ENCODE results near the gene TBX1.
"Not testable (repeated sequence)": the region's sequence is repeated elsewhere in the genome, so short reads cannot be mapped to it uniquely, and the experiment has no call there.

The TBX1 gene

GRCh38 chr22:19723232-19723982 lies 37.2 kb upstream of the TBX1 start, which contains the start of gene GP1BB:
TSS of gene GP1BB (plus strand) at chr22:19723539. CDS start at chr22:19723570, 31 bp downstream.
- DNase-seq (ENCODE audit: low read depth): no peak

DNA sequence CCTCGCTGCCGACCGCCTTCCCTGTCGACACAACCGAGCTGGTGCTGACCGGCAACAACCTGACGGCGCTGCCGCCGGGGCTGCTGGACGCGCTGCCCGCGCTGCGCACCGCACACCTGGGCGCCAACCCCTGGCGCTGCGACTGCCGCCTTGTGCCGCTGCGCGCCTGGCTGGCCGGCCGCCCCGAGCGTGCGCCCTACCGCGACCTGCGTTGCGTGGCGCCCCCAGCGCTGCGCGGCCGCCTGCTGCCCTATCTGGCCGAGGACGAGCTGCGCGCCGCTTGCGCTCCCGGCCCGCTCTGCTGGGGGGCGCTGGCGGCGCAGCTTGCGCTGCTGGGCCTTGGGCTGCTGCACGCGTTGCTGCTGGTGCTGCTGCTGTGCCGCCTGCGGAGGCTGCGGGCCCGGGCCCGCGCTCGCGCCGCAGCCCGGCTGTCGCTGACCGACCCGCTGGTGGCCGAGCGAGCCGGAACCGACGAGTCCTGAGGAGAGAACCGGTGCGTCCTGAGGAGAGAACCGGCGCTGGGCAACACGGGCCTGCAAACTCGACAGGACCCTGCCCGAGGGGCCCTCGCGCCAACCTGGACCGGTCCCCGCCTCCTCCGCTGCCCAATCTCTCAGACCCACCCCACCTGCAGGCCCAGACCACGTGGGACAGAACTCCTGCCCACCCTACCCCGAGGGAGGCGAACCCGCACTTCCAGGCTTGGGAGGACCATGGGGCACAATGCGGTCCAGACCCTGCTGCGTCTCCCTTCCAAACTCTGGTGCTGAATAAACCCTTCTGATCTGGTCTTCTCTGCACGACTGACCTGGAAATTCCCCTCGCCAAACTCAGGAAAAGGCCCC lies 36.4 kb upstream of the TBX1 start:
- DNase-seq (ENCODE audit: low read depth): no peak

GRCh38 chr22:19724927-19725661 lies 35.5 kb upstream of the TBX1 start:
- DNase-seq (ENCODE audit: low read depth): no peak

DNA sequence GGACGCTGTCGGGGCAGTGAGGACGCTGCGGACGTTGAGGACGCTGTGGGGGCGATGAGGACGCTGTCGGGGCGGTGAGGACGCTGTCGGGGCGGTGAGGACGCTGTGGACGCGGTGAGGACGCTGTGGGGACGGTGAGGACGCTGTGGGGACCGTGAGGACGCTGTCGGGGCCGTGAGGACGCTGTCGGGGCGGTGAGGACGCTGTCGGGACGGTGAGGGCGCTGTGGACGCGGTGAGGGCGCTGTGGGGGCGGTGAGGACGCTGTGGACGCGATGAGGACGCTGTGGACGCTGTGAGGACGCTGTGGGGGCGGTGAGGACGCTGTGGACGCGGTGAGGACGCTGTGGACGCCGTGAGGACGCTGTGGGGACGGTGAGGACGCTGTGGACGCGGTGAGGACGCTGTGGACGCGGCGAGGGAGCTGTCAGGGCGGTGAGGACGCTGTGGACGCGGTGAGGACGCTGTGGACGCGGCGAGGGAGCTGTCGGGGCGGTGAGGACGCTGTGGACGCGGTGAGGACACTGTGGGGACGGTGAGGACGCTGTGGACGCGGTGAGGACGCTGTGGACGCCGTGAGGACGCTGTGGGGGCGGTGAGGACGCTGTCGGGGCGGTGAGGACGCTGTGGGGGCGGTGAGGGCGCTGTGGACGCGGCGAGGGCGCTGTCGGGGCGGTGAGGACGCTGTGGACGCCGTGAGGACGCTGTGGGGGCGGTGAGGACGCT lies 34.4 kb upstream of the TBX1 start:
- DNase-seq (ENCODE audit: low read depth): not testable (repeated sequence)

DNA sequence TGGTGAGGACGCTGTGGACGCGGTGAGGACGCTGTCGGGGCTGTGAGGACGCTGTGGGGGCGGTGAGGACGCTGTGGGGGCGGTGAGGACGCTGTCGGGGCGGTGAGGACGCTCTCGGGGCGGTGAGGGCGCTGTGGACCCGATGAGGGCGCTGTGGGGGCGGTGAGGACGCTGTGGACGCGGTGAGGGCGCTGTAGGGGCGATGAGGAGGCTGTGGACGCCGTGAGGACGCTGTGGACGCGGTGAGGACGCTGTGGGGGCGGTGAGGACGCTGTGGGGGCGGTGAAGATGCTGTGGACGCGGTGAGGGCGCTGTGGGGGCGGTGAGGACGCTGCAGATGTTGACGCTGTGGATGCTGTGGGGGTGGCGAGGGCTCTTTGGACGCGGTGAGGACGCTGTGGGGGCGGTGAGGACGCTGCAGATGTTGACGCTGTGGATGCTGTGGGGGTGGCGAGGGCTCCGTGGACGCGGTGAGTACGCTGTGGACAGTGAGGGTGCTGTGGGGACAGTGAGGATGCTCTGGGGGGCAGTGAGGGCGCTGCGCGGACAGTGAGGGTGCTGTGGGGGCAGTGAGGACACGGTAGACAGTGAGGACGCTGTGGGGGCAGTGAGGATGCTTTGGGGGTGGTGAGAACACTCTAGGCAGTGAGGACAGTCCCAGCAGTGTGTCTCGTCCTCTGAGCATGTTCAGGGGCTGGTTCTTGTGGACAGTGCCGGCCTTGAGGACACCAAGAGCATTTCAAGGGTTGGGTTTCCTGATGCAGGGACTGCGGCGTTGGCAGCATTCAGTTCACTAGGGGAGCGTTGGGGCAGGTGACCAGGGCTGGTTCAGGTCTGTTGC lies 33.0 kb upstream of the TBX1 start:
- no peak for DNase-seq (ENCODE audit: low read depth)

- DNase-seq (ENCODE audit: low read depth): no peak
These were observed 32.3 kb upstream of the TBX1 start for GRCh38 chr22:19728271-19728670.

GRCh38 chr22:19728836-19729235 lies 31.7 kb upstream of the TBX1 start:
- DNase-seq (ENCODE audit: low read depth): no peak

GRCh38 chr22:19729507-19729906 lies 31.1 kb upstream of the TBX1 start:
- DNase-seq (ENCODE audit: low read depth): no peak

DNA sequence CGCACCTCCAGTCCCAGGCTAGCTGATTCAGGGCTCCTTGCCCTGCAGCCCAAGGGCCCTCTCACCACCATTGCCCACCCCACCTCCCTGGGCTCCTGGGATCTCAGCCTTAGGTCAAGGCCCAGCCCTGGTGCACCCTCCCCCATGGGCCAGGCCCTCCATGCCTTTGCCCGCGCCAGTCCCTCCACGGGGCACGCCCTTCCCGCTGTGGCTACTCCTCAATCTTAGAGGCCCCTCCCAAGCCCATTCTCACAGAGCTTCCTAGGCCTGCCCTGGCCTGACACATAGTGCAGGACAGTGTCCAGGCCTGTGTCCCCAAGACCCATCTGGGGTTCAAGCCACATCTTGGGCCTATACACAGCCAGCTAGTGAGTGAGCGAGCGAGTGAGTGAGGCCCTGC lies 30.4 kb upstream of the TBX1 start:
- DNase-seq (ENCODE audit: low read depth): no peak

DNA sequence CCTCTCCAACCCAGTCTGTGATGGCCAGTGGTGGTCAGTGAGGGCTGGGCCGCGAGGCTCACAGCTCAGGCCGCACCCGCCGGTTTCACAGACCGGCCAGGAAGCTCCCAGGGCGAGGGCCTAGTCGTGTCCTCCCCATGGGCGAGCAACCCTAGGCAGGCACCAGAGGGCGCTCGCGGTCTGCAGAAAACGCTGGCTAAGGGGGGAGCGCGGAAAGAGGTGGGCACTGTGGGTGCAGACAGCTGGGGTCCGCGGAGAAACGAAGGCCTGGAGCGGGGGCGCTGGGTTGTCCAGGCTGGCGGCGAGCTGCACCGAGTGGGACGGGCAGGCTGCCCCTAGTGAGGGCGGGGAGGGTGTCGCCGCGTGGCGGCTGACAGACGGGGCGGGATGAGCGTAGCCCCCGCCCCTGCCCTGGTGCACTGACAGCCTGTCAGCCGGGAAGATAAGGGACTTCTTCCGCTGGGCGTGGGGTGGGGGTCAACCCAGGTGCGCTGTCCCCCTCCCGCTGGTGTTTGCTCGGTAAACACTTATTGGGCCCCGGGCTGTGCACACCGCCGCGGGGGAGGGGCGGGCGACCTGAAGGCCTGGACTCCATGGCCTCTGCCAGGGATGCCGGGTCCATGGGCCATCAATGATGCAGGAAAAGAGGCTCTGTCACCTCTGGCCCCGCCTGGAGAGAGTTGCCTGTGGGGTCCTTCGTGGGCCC lies 29.8 kb upstream of the TBX1 start:
- peak; percentile 42 for DNase-seq (ENCODE audit: low read depth)

DNA sequence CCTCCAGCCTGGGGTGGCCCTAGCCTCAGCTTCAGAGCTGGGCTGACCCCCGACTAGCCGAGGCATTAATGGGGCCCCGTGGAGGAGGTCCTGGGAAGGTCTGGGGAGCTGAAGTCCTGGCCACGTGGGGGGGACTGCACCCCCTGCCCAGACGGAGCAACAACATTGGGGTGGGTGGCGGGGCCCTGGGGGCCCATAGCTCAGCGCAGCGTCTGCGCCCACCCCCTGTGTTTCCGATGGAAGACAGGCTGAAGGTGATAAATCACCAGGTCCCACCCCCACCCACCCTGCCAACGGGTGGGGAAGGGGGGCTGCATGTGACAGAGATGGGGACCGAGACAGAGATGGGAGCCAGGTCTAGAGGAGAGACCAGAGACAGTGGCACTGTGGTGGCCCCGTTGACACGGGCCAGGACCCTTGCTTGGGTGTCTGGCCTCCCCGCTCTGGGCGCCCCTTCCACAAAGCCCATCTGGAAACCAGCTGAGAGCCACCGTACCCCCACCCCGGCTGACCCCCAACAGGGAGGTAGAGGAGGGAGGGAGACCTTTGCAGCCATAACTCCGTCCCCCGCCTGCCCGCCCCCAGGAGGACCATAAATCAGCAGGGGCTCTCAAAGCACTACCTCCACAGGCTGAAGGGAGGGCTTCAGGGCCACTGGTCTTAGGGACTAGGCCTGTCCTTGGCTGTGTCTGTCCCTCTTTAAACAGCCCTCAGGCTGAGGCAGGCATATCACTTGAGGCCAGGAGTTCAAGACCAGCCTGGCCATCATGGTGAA lies 29.0 kb upstream of the TBX1 start:
- no peak for DNase-seq (ENCODE audit: low read depth)

DNA sequence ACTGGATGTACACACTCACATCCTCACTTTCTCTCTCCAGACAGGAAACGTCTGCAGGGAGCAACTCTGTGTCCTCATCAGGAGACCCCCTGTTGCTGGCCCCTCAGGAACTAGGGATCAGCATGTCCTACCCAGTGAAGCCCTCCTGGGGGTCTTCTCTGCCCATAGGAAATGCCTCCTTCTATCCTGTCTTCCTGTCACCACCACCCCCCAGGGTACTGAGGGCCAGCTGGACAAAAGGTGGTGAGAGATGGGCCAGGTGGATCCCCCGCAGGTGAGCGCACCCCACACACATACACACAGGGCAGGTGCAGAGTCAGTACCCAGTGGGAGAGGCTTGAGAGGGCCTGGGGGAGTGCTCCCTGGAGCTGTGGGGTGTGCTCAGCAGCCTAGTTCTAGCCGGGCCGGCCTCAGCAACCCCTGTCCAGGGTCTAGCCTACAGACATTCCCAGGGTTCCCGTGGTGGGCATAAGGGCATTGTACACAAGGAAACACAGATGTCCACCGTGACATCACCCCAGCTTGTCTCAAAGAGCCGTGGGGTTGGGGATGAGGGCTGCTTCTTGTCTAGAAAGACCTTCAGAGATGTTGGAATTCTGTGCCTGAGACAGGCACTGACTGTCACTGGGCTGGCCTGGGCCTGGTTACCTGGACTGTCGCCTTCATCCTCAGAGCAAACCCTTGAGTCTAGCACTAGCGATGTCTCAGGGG lies 28.0 kb upstream of the TBX1 start:
- DNase-seq (ENCODE audit: low read depth): no peak

- DNase-seq (ENCODE audit: low read depth): no peak
These were observed 26.8 kb upstream of the TBX1 start for GRCh38 chr22:19733755-19734154.

DNA sequence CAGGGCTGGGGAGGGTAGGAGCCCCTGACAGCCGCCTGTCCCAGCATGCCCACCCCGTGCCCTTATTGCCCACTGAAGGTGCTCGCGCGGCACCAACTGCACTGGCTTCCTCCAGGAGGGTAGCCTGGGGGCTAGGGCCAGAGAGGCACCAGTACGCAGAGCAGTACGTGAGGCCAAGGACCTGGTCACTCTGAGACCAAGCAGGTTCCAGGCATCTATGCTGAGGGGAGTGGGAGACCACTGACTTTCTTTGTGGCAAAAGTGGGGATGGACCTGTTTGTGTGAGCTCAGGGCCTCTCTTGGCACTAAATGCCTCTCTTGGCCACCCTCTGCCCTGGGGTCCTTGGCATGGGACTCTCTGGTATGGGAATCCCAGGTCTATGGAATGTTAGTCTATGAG lies 26.4 kb upstream of the TBX1 start:
- no peak for DNase-seq (ENCODE audit: low read depth)

DNA sequence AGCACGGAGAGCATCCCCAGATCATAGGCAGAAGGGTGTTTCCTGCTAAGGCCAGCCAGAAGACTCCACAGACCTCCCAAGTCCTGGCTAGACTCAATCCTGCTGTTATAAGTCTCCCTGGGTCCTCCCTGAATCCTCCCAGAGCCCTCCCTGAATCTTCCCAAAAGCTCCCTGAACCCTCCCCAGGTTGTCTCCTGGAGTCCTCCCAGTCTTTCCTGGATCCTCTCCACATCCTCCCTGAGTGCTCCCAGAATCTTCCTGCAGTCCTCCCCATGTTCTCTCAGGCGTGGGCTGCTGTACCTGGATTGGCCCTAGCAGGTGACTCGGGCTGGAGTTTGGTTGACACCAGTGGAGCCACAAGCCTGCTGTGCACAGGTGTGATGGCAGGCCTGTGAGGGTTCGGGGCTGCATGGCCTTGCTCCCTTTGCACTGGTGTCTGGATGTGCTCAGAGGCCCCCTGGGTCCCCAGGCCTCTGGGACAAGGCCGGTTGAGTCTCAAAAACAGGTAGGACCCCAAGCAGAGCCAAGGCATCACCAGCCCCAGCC lies 25.7 kb upstream of the TBX1 start:
- no peak for DNase-seq (ENCODE audit: low read depth)

DNA sequence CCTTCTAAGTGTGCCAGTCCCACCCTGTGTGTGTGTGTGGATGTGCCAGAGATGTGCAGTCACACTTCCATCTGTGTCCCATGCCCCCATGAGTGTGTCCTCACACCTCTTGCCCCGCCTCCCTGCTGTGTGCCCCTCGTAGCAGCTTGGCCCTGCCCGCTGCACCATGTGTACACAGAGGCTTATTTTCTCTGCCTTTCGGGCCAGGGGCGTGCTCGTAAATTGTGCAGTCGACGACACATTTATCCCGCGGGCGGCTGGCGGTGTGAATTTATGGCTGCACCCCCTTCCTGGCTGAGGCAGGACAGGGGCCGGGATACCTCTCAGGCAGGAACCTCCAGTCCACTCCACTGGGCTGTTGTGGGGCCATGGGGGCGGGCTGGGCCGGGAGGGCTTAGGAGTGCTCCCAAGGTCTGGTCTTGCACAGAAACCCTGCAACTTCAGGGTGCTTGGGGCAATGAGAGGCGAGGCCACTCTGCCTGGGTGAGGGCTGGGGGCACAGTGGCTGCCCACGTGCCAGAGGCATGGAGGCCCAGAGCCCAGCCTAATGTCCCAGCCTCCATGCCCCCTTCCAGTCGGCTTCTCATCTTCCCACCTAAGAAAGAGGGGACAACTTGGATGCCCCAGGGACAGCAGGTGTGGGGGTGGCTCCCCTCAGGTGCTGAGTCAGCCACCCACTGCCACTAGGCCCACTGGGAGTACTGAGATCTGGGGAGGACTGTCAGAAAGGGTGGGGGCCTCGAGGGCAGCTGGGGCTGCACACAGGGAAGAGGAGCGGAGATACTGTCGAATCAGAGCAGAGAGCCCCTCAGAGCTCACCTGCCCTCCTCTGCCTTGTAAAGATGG lies 24.7 kb upstream of the TBX1 start:
- no peak for DNase-seq (ENCODE audit: low read depth)

DNA sequence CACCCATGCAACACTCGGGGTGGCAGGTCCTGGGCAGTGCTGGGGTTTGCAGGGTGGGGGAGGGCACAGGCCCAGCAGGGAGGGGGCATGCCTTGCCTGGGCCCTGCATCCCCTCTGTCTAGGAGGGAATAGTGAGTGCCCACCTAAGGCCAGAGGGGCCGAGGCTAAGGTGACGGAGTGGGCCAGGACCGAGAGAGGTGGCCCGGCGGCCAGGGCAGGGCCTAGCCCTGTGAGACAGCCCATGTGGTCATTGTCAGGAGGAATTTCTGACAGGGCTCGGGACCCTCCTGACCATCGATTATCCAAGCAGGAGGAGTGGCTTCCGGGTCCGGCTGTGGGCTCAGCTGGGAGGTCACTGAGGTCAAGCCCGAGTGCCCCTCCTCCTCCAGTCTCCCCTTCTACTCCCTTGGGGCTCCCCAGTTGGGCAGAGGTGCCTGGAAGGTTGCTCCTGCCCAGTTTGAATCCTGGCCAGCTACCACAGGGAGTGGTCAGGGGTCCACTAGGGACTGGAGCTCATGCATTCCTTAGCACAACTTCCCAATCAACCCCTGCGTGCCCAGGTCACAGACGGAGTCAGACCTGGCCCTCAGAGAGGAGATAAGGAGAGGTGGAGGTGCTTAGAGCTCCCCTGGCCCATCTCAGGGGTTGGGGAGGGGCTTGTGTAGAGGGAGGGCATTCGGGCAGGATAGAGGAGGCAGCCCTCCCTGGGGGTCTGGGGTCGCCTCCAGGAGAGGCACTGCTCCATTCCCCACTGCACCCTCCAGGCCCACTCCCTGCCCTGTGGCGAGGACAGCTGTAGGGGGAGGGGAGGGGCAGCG lies 22.5 kb upstream of the TBX1 start:
- DNase-seq (ENCODE audit: low read depth): no peak
